ENCODE results near the gene ETFBKMT. TPM values are rescaled to one million over a fixed set of nuclear protein-coding genes. Genes with fewer than 3 reads are reported as not detected.

ETFBKMT gene
- total RNA-seq, 1 experiment from 2014 or later, result 1.7 TPM

DNA sequence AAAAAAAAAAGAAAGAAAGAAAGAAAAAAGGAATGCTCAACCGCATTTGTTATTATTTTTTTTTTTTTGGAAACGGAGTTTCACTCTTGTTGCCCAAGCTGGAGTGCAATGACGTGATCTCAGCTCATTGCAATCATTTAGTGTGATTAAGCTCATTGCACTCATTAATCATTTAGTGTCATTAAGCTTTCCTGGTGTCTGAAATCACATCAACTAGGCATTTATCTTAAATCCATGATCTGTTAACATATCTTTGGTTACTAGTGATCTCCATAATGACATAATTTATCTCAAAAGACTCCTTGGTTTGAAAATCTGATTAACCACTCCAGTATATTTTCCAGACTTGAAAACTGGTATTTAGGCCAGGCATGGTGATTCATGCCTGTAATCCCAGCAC is 26.3 kb downstream of the ETFBKMT start:
- BruUV-seq (replicated peaks), result no TSS peak
- Histone ChIP-seq H2AFZ (ENCODE audit: low read depth, low read length, poor library complexity, severe bottlenecking) (no peak overlapping the region), H3K9ac (ENCODE audit: low read length) (no peak overlapping the region), H3K27ac (ENCODE audit: low read depth, low read length) (no peak overlapping the region), H3K4me2 (ENCODE audit: low read length) (no peak overlapping the region), H3K4me3 (replicated peaks in 1 of 2; ENCODE audit: low read depth in 1 of 2, low read length in 2 of 2) (no peak overlapping the region), H3K9me2 (ENCODE audit: insufficient read depth) (no peaks in the 10 kb centered on the region), H3K4me1 (ENCODE audit: control insufficient read depth in 1 of 2, insufficient read depth in 2 of 2, low read length in 2 of 2) (peaks cover 2 to 12% of the 10 kb centered on the region in 2 experiments; a peak in 3 of 4 replicates), H3K79me2 (ENCODE audit: insufficient read depth, low read length) (no peaks in the 10 kb centered on the region), H3K27me3 (ENCODE audit: insufficient read depth, low read length) (no peaks in the 10 kb centered on the region), H3K9me3 (ENCODE audit: control insufficient read depth in 1 of 2, insufficient read depth in 1 of 2, low read depth in 1 of 2, low read length in 2 of 2) (no peaks in the 10 kb centered on the region), H3K36me3 (ENCODE audit: control insufficient read depth in 1 of 2, insufficient read depth in 2 of 2, low read length in 2 of 2) (no peaks in the 10 kb centered on the region), H4K20me1 (ENCODE audit: insufficient read depth) (no peaks in the 10 kb centered on the region)
- ATAC-seq (no peak), DNase-seq (ENCODE audit: low read depth, low spot score) (no peak)
- CTCF ChIA-PET, result no interaction called here
- POLR2A ChIA-PET, result no interaction called here
- intact Hi-C loops (cut with micrococcal nuclease), result no loop called here
- RAD21 ChIA-PET (ENCODE audit: low non-redundant PET in 1 of 2, low total read pairs in 2 of 2, uncharacterized antibody in 2 of 2, unreplicated experiment in 2 of 2), result no interaction called here
- no peak for TF ChIP-seq EZH2 (IDR thresholded peaks at IDR 0.05)
- TF ChIP-seq TCF7L2 (IDR thresholded peaks at IDR 0.05; ENCODE audit: borderline replicate concordance, extremely low read depth, insufficient read depth, insufficient read length), result no peak
- no peak for TF ChIP-seq CEBPB (IDR thresholded peaks at IDR 0.05; ENCODE audit: low read depth)
- no peak for TF ChIP-seq SP1 (IDR thresholded peaks at IDR 0.05; ENCODE audit: low read depth)
- TF ChIP-seq YY1 (IDR thresholded peaks at IDR 0.05; ENCODE audit: extremely low read depth, insufficient replicate concordance, low read depth, low read length), result no peak
- no peak for TF ChIP-seq EZH2phosphoT487 (IDR thresholded peaks at IDR 0.05; ENCODE audit: borderline replicate concordance)
- TF ChIP-seq, protein P1, sequence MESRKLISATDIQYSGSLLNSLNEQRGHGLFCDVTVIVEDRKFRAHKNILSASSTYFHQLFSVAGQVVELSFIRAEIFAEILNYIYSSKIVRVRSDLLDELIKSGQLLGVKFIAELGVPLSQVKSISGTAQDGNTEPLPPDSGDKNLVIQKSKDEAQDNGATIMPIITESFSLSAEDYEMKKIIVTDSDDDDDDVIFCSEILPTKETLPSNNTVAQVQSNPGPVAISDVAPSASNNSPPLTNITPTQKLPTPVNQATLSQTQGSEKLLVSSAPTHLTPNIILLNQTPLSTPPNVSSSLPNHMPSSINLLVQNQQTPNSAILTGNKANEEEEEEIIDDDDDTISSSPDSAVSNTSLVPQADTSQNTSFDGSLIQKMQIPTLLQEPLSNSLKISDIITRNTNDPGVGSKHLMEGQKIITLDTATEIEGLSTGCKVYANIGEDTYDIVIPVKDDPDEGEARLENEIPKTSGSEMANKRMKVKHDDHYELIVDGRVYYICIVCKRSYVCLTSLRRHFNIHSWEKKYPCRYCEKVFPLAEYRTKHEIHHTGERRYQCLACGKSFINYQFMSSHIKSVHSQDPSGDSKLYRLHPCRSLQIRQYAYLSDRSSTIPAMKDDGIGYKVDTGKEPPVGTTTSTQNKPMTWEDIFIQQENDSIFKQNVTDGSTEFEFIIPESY (IDR thresholded peaks at IDR 0.05; ENCODE audit: extremely low read depth, insufficient replicate concordance, low read length), result no peak
- TF ChIP-seq CBX3 (IDR thresholded peaks at IDR 0.05; ENCODE audit: low read depth), result no peak
- no peak for TF ChIP-seq POLR2AphosphoS5 (IDR thresholded peaks at IDR 0.05; ENCODE audit: low read depth, low read length)
- no peak for TF ChIP-seq FOSL1 (IDR thresholded peaks at IDR 0.05; ENCODE audit: low read depth)
- TF ChIP-seq, protein P2, sequence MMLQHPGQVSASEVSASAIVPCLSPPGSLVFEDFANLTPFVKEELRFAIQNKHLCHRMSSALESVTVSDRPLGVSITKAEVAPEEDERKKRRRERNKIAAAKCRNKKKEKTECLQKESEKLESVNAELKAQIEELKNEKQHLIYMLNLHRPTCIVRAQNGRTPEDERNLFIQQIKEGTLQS (IDR thresholded peaks at IDR 0.05), result no peak
- TF ChIP-seq JUND (IDR thresholded peaks at IDR 0.05), result no peak
- no peak for TF ChIP-seq EGR1 (IDR thresholded peaks at IDR 0.05; ENCODE audit: low read depth)
- no peak for TF ChIP-seq ZNF274 (IDR thresholded peaks at IDR 0.05; ENCODE audit: low read depth, low read length)
- no peak for TF ChIP-seq RAD21 (IDR thresholded peaks at IDR 0.05; ENCODE audit: low read depth)
- TF ChIP-seq SIN3A (IDR thresholded peaks at IDR 0.05; ENCODE audit: low read depth), result no peak
- TF ChIP-seq ZFX (IDR thresholded peaks at IDR 0.05), result no peak

Measured in HCT116 (cell line).